ENCODE data around the gene ZGLP1. TPM values are rescaled to one million over a fixed set of nuclear protein-coding genes. Genes with fewer than 3 reads are reported as not detected.
"Not testable (repeated sequence)": the region's sequence is repeated elsewhere in the genome, so short reads cannot be mapped to it uniquely, and the experiment has no call there.

The ZGLP1 gene
- total RNA-seq, 6 experiments from 2014 or later = 1.00 to 2.7 (median 2.1) TPM

GRCh38 chr19:10283301-10284064, 26.1 kb downstream of the ZGLP1 start:
- Mint-ChIP-seq H3K4me3 (no peak overlapping the region), H3K27ac (no peak overlapping the region), H3K9me3 (no peaks in the 10 kb centered on the region), H3K36me3 (ENCODE audit: low read depth) (peaks cover 6% of the 10 kb centered on the region; the same call in 1 of the 2 replicates), H3K27me3 (ENCODE audit: insufficient read depth) (no peaks in the 10 kb centered on the region), H3K4me1 (ENCODE audit: low read depth) (peaks cover 10% of the 10 kb centered on the region)
- TF ChIP-seq CTCF (IDR thresholded peaks at IDR 0.05) = no peak
- no peak for DNase-seq

- not testable (repeated sequence) for DNase-seq; H3K36me3 Mint-ChIP-seq (ENCODE audit: low read depth); H3K27me3 Mint-ChIP-seq (ENCODE audit: insufficient read depth); H3K4me3 Mint-ChIP-seq; H3K9me3 Mint-ChIP-seq; H3K27ac Mint-ChIP-seq
- peaks cover 15% of the 10 kb centered on the region; the same call in 1 of the 2 replicates for H3K4me1 Mint-ChIP-seq (ENCODE audit: low read depth)
These were observed 27.6 kb downstream of the ZGLP1 start for GRCh38 chr19:10282043-10282442.

DNA sequence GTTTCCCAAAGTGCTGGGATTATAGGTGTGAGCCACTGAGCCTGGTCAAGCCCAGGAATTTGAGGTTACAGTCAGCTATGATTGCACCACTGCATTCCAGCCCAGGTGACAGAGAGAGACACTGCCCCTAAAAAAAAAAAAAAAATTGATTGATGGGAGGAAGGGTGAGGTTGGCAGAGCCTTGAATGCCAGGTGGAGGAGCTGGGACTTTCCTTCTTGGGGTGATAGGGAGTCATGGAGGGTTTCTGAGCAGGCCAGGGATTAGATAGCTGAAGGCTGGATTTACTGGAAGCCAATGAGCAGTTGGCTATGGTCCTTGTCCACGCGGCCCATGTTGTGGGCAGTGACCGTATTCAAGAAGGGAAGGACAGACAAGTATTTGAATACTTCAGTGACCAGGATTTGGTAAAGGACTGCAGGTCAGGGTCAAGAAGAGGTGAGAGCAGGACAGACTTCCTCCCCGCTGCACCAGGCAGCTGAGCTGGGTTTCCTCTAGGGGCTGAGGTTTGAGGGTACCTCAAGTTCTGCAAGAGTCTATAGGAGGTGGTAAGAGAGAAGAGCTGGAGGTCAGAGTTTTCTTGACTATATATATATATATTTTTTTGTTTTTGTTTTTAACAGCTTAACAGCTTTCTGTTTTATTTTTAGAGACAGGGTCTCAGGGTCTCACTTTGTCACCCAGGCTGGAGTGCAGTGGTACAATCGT, 29.7 kb downstream of the ZGLP1 start:
- Mint-ChIP-seq H3K27ac (no peak overlapping the region), H3K36me3 (ENCODE audit: low read depth) (no peaks in the 10 kb centered on the region), H3K4me1 (ENCODE audit: low read depth) (peaks cover 11% of the 10 kb centered on the region; the same call in 1 of the 2 replicates), H3K27me3 (ENCODE audit: insufficient read depth) (no peaks in the 10 kb centered on the region), H3K9me3 (no peaks in the 10 kb centered on the region), H3K4me3 (no peak overlapping the region)
- no peak for DNase-seq
- TF ChIP-seq CTCF (IDR thresholded peaks at IDR 0.05) = no peak

DNA sequence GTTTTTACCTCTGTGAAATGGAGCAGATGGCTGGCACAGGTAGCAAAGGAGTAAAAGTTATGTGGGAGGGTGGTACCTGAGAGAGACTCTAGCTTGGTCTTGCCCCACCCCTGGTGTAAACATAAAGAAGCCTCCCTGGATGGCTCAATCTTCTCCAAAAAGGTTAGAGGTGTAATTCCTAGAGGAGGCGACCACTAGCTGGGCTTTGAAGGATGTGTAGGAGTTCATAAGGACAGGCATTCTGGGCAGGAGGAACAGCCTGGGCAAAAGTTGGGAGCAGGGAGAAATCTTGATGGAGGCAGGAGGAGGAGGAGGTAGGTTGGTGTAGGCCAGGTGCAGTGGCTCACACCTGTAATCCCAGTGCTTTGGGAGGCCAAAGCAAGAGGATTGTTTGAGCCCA, 30.7 kb downstream of the ZGLP1 start:
- Mint-ChIP-seq H3K9me3 (no peaks in the 10 kb centered on the region), H3K36me3 (ENCODE audit: low read depth) (no peaks in the 10 kb centered on the region), H3K4me1 (ENCODE audit: low read depth) (peaks cover 14% of the 10 kb centered on the region), H3K27me3 (ENCODE audit: insufficient read depth) (peaks cover 3% of the 10 kb centered on the region; the same call in 1 of the 2 replicates), H3K4me3 (no peak overlapping the region), H3K27ac (no peak overlapping the region)
- no peak for DNase-seq
- TF ChIP-seq CTCF (IDR thresholded peaks at IDR 0.05) = no peak

DNA sequence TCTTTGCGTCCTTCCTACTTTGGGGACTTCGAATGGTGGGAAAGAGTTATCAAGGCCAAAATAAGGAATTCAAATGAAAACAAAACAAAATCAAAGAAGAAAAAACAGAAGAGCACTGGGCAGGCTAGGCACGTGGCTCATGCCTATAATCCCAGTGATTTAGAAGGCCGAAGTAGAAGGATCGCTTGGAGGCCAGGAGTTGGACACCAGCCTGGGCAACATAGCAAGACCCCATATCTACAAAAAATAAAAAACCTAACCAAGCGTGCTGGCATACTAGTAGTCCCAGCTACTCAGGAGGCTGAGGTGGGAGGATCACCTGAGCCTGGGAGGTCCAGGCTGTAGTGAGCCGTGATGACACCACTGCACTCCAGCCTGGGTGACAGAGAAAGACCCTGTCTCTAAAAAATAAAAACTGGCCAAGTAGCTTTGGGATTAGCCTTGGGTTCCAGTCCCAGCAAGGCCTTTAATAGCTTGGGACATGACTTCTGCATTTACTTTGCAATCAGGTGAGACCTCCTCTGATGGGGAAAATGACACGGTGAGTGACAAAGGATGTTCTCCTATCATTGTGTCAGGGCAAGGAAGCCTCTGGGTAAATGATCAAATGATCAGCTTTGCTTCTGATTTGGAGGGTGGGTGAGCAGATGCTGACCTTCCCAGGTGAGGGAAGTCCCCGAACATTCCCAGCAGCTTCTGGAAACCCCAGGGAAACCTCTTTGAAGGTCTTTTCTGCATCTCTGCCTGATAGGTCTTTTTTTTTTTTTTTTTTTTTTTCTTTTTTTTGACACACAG, 31.6 kb downstream of the ZGLP1 start:
- no peak overlapping the region for H3K4me3 Mint-ChIP-seq
- peaks cover 3% of the 10 kb centered on the region; the same call in 1 of the 2 replicates for H3K27me3 Mint-ChIP-seq (ENCODE audit: insufficient read depth)
- H3K27ac Mint-ChIP-seq = no peak overlapping the region
- peaks cover 17% of the 10 kb centered on the region for H3K4me1 Mint-ChIP-seq (ENCODE audit: low read depth)
- DNase-seq = no peak
- no peaks in the 10 kb centered on the region for H3K36me3 Mint-ChIP-seq (ENCODE audit: low read depth)
- no peak for TF ChIP-seq CTCF (IDR thresholded peaks at IDR 0.05)
- H3K9me3 Mint-ChIP-seq = no peaks in the 10 kb centered on the region

Measured in HFFc6 (cell line).